IMR-90 (cell line): ENCODE data around the gene FOXO6. TPM values are rescaled to one million over a fixed set of nuclear protein-coding genes. Genes with fewer than 3 reads are reported as not detected.

Source experiments
- ATAC-seq: fragments of 200-7000 bp; cut with Tn5 transposase; 2 replicates; pipeline ENCODE4 v1.9.1; 2020; ENCODE audit warnings: low read depth, mild to moderate bottlenecking, moderate library complexity
- BruUV-seq: library from RNA; stranded (reverse); fragments of 400-500 nt; replicated peaks from 2 replicates; lab custom pipeline; 2021; lab: Mats Ljungman, UMichigan
- CTCF ChIA-PET: fragments of 300-600 bp; formaldehyde crosslinking; extraction: SDS; loops from one replicate; lab custom pipeline; 2021; ENCODE audit warnings: antibody characterized with exemption; lab: Yijun Ruan, JAX
- POLR2A ChIA-PET: fragments of 300-600 bp; sonication (Branson Sonifier 250); formaldehyde crosslinking; loops from one replicate; lab custom pipeline; 2022; ENCODE audit warnings: antibody characterized with exemption; ENCODE audit not compliant: unreplicated experiment; lab: Charles Lee
- DNase-seq: peaks from one replicate; pipeline ENCODE4 v3.0.0; 2013
- H2AFZ ChIP-seq: replicated peaks from 2 replicates; pipeline ENCODE3; 2013; ENCODE audit warnings: low read length, mild to moderate bottlenecking; ENCODE audit not compliant: poor library complexity
- H2AK5ac ChIP-seq: 2 replicates; pipeline ENCODE4 v1.6.1; 2013; ENCODE audit warnings: low read depth, low read length, inconsistent platforms
- H2AK9ac ChIP-seq: replicated peaks from 2 replicates; pipeline ENCODE3; 2013; ENCODE audit warnings: mild to moderate bottlenecking, low read depth, low read length, moderate library complexity; ENCODE audit not compliant: poor library complexity
- H2BK120ac ChIP-seq: 2 replicates; pipeline ENCODE4 v1.6.1; 2013; ENCODE audit warnings: low read depth, low read length, inconsistent platforms
- H2BK15ac ChIP-seq: 3 replicates; pipeline ENCODE4 v1.6.1; 2013; ENCODE audit warnings: low read depth, low read length, inconsistent platforms
- H2BK20ac ChIP-seq: 2 replicates; pipeline ENCODE4 v1.6.1; 2013; ENCODE audit warnings: low read depth, mild to moderate bottlenecking, inconsistent platforms, low read length, moderate library complexity
- H2BK5ac ChIP-seq: 2 replicates; pipeline ENCODE4 v1.6.1; 2013; ENCODE audit warnings: mild to moderate bottlenecking, low read depth, low read length, inconsistent platforms; ENCODE audit not compliant: poor library complexity, severe bottlenecking
- H3K14ac ChIP-seq: replicated peaks from 2 replicates; pipeline ENCODE4 v1.6.1; 2013; ENCODE audit warnings: low read depth, low read length, inconsistent platforms
- H3K18ac ChIP-seq: 2 replicates; pipeline ENCODE4 v1.6.1; 2013; ENCODE audit warnings: low read depth, low read length, control low read depth
- H3K23ac ChIP-seq: 2 replicates; pipeline ENCODE4 v1.6.1; 2013; ENCODE audit warnings: low read depth, low read length, inconsistent platforms
- H3K27ac ChIP-seq: 2 replicates; pipeline ENCODE4 v1.5.1; 2013; ENCODE audit warnings: mild to moderate bottlenecking, control low read depth, low read length; ENCODE audit not compliant: insufficient read depth
- H3K27me3 ChIP-seq: 2 replicates; pipeline ENCODE4 v1.6.1; 2013; ENCODE audit warnings: low read length; ENCODE audit not compliant: control insufficient read depth, insufficient read depth
- H3K36me3 ChIP-seq: 2 replicates; pipeline ENCODE4 v1.6.1; 2013; ENCODE audit warnings: low read length, mixed read lengths; ENCODE audit not compliant: control insufficient read depth, insufficient read depth
- H3K4ac ChIP-seq: 2 replicates; pipeline ENCODE4 v1.6.1; 2013; ENCODE audit warnings: low read depth, low read length, inconsistent platforms
- H3K4me1 ChIP-seq: 2 replicates; pipeline ENCODE4 v1.6.1; 2013; ENCODE audit warnings: low read length, mixed read lengths; ENCODE audit not compliant: control insufficient read depth, insufficient read depth
- H3K4me2 ChIP-seq: 2 replicates; pipeline ENCODE4 v1.6.1; 2013; ENCODE audit warnings: low read depth, mild to moderate bottlenecking, control low read depth, low read length, moderate library complexity
- H3K4me3 ChIP-seq: 2 replicates; pipeline ENCODE4 v1.5.1; 2013; ENCODE audit warnings: low read depth, mild to moderate bottlenecking, control low read depth, low read length, moderate library complexity; ENCODE audit not compliant: insufficient read depth
- H3K56ac ChIP-seq: 2 replicates; pipeline ENCODE4 v1.6.1; 2013; ENCODE audit warnings: low read length, inconsistent platforms; ENCODE audit not compliant: insufficient read depth; ENCODE audit errors: extremely low read depth
- H3K79me1 ChIP-seq, 2 experiments: 2 replicates each; pipeline ENCODE4 v1.6.1; 2013; ENCODE audit warnings: low read length in 2 of 2, inconsistent platforms in 1 of 2, low read depth in 1 of 2
- H3K9ac ChIP-seq: 2 replicates; pipeline ENCODE4 v1.6.1; 2013; ENCODE audit warnings: low read depth, low read length, control low read depth
- H3K9me1 ChIP-seq: 2 replicates; pipeline ENCODE4 v1.6.1; 2013; ENCODE audit warnings: low read length, inconsistent platforms; ENCODE audit not compliant: insufficient read depth
- H3K9me3 ChIP-seq: 2 replicates; pipeline ENCODE4 v1.6.1; 2013; ENCODE audit warnings: low read length; ENCODE audit not compliant: control insufficient read depth, insufficient read depth
- H4K20me1 ChIP-seq: 2 replicates; pipeline ENCODE4 v1.6.1; 2013; ENCODE audit warnings: low read length, inconsistent platforms; ENCODE audit not compliant: insufficient read depth
- H4K5ac ChIP-seq: 2 replicates; pipeline ENCODE4 v1.6.1; 2013; ENCODE audit warnings: mild to moderate bottlenecking, low read depth, low read length, control low read depth
- H4K8ac ChIP-seq, 2 experiments: 2 replicates each; pipeline ENCODE4 v1.6.1; 2013; ENCODE audit warnings: low read depth in 2 of 2, low read length in 2 of 2, control low read depth in 1 of 2, inconsistent platforms in 1 of 2
- H4K91ac ChIP-seq: 2 replicates; pipeline ENCODE4 v1.6.1; 2013; ENCODE audit warnings: low read depth, low read length, inconsistent platforms; ENCODE audit not compliant: insufficient read depth
- BHLHE40 ChIP-seq: fragments of 150-350 bp; IDR thresholded peaks from 2 replicates; pipeline ENCODE4 v1.6.1; 2016; ENCODE audit warnings: mild to moderate bottlenecking, low read depth, low read length
- CEBPB ChIP-seq: IDR thresholded peaks from 2 replicates; pipeline ENCODE4 v1.6.1; 2012; ENCODE audit warnings: low read depth, low read length, improper control_type of control experiment
- CHD1 ChIP-seq: IDR thresholded peaks from 2 replicates; pipeline ENCODE4 v1.6.1; 2012; ENCODE audit warnings: low read depth, low read length, improper control_type of control experiment
- FOS ChIP-seq: fragments of 150-350 bp; IDR thresholded peaks from 2 replicates; pipeline ENCODE4 v1.6.1; 2016; ENCODE audit warnings: low read depth, low read length
- MAFK ChIP-seq: IDR thresholded peaks from 2 replicates; pipeline ENCODE4 v1.6.1; 2012; ENCODE audit warnings: low read depth, low read length, improper control_type of control experiment
- MAZ ChIP-seq: IDR thresholded peaks from 2 replicates; pipeline ENCODE4 v1.6.1; 2012; ENCODE audit warnings: low read depth, mild to moderate bottlenecking, low read length, improper control_type of control experiment, moderate library complexity, borderline replicate concordance
- MXI1 ChIP-seq: IDR thresholded peaks from 2 replicates; pipeline ENCODE4 v1.6.1; 2012; ENCODE audit warnings: low read depth, mild to moderate bottlenecking, low read length, moderate library complexity, borderline replicate concordance
- NFE2L2 ChIP-seq: fragments of 150-350 bp; IDR thresholded peaks from 2 replicates; pipeline ENCODE4 v1.6.1; 2016; ENCODE audit warnings: low read depth, mild to moderate bottlenecking, low read length
- POLR2A ChIP-seq: IDR thresholded peaks from 2 replicates; pipeline ENCODE4 v1.6.1; 2012; ENCODE audit warnings: mild to moderate bottlenecking, low read depth, low read length
- RAD21 ChIP-seq: IDR thresholded peaks from 2 replicates; pipeline ENCODE4 v1.6.1; 2012; ENCODE audit warnings: low read length, improper control_type of control experiment
- RCOR1 ChIP-seq: IDR thresholded peaks from 2 replicates; pipeline ENCODE4 v1.6.1; 2012; ENCODE audit warnings: mild to moderate bottlenecking, low read length, improper control_type of control experiment; ENCODE audit not compliant: insufficient replicate concordance
- RFX5 ChIP-seq: IDR thresholded peaks from 2 replicates; pipeline ENCODE4 v1.8.0; 2012; ENCODE audit warnings: low read depth, mild to moderate bottlenecking, low read length, moderate library complexity
- SMC3 ChIP-seq: fragments of 150-350 bp; IDR thresholded peaks from 2 replicates; pipeline ENCODE4 v1.6.1; 2016; ENCODE audit warnings: low read depth, mild to moderate bottlenecking, antibody characterized with exemption, low read length, moderate library complexity
- WGBS, 2 experiments: methylation state at CpG; one replicate each; pipeline versions ENCODE4 v1.1.5 to v1.1.7; 2013; ENCODE audit warnings: missing lambda C conversion rate in 2 of 2; ENCODE audit not compliant: insufficient read length in 1 of 2; ENCODE audit errors: extremely low coverage in 2 of 2; 5-methylcytosine and 5-hydroxymethylcytosine counted together
- dilution Hi-C: fragments of 300-500 bp; cut with HindIII; formaldehyde crosslinking; loops from one replicate; pipeline ENCODE4 v1.14.3; 2018; ENCODE audit warnings: low sequenced_read_pairs; ENCODE audit not compliant: unreplicated experiment
- in situ Hi-C: fragments of 300-500 bp; cut with MboI; formaldehyde crosslinking; loops from 3 replicates; pipeline ENCODE4 v1.14.3; 2019; ENCODE audit warnings: low sequenced_read_pairs, inconsistent platforms, mixed read lengths
- intact Hi-C: fragments of 100-400 bp; cut with micrococcal nuclease; formaldehyde crosslinking; loops from 2 replicates; pipeline ENCODE4 v1.10.0; 2022
- polyA plus RNA-seq, 3 experiments: library from polyadenylated mRNA; depleted of rRNA; stranded (reverse); fragments of >200 nt; gene quantifications; 2 replicates each; pipeline ENCODE4 v1.2.3, GENCODE V29; 2012; ENCODE audit warnings: low replicate concordance in 1 of 3
- total RNA-seq: library from RNA; depleted of rRNA; stranded (reverse); fragments of >200 nt; gene quantifications from 2 replicates; pipeline ENCODE4 v1.2.3, GENCODE V29; 2012
- TF ChIP-seq, protein P1 (sequence below): conservative IDR thresholded peaks from 2 replicates; pipeline ENCODE4 v1.5.1; 2012; ENCODE audit warnings: mild to moderate bottlenecking, low read depth, low read length, improper control_type of control experiment
- TF ChIP-seq, protein P2 (sequence below): fragments of 150-350 bp; IDR thresholded peaks from 2 replicates; pipeline ENCODE4 v1.6.1; 2016; ENCODE audit warnings: low read depth, mild to moderate bottlenecking, low read length, moderate library complexity, borderline replicate concordance
- TF ChIP-seq, protein P3 (sequence below): fragments of 150-350 bp; IDR thresholded peaks from 2 replicates; pipeline ENCODE4 v1.6.1; 2017; ENCODE audit warnings: mild to moderate bottlenecking, antibody characterized with exemption, low read length, low read depth

FOXO6 gene
- total and polyA plus RNA-seq, 2 of the 4 experiments (the other 2 are of a cell fraction), result not detected

DNA sequence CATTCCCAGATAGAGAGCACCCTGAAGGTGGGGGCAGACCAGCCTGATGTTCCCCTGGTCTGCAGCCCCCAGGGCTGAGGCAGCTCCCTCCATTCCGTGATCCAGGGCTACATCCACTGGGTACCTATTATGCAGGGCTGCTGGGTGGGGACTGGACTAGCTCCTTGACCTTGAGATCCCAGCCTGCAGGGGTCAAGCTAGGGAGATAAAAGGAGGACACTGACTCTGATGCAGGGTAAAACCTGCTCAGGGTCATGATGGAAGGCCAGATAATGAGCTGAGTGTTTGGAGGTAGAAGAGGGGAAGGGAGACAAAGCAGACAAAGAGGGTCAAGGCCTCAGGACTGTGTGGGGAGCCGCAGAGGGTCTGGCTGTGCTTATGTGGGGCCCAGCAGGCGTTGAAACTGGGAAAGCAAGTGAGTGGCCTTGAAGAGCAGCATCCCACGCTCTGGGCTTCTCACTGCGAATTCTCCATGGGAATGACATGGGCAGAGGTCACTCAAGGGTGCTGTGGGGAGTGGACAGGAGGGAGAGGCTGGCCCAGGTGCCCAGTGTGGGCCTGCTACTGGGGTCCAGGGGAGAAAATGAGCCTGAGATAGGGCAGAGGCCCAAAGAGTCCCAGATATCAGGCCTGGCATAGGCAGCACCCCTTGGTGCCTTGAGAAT, 9.7 kb downstream of the FOXO6 start:
- in situ Hi-C loops, result no loop called here
- Histone ChIP-seq H2BK20ac (no peak overlapping the region), H4K8ac (no peak overlapping the region), H2BK15ac (no peak overlapping the region), H2AK5ac (no peak overlapping the region), H3K14ac (no peak overlapping the region), H3K36me3 (no peaks in the 10 kb centered on the region), H3K79me1 (no peaks in the 10 kb centered on the region), H3K18ac (no peak overlapping the region), H3K9me1 (no peaks in the 10 kb centered on the region), H2AK9ac (no peak overlapping the region), H2BK120ac (no peak overlapping the region), H3K4me2 (no peak overlapping the region), H3K4me1 (no peaks in the 10 kb centered on the region; the same call in 1 of the 2 replicates), H3K27ac (no peak overlapping the region), H3K27me3 (peaks cover 66% of the 10 kb centered on the region), H3K56ac (no peak overlapping the region), H3K4ac (no peak overlapping the region), H3K9me3 (no peaks in the 10 kb centered on the region), H3K9ac (no peak overlapping the region), H2BK5ac (no peak overlapping the region), H4K5ac (no peak overlapping the region), H4K91ac (no peak overlapping the region), H3K4me3 (no peak overlapping the region), H4K20me1 (no peaks in the 10 kb centered on the region), H3K23ac (no peak overlapping the region), H2AFZ (no peak overlapping the region)
- 78% methylated on average over 3 of the region's 5 CpGs; no CpG with 5 or more reads in 1 of the 2 experiments for WGBS, 2 experiments
- no TSS peak for BruUV-seq
- POLR2A ChIA-PET, result no interaction called here
- intact Hi-C loops, result no loop called here
- CTCF ChIA-PET, result no interaction called here
- TF ChIP-seq SMC3 (no peak), CEBPB (no peak), MXI1 (no peak), RCOR1 (no peak), RFX5 (no peak), MAZ (no peak), MAFK (no peak), CHD1 (no peak), POLR2A (no peak), NFE2L2 (no peak), BHLHE40 (no peak), RAD21 (no peak), FOS (no peak)
- TF ChIP-seq, protein P1, sequence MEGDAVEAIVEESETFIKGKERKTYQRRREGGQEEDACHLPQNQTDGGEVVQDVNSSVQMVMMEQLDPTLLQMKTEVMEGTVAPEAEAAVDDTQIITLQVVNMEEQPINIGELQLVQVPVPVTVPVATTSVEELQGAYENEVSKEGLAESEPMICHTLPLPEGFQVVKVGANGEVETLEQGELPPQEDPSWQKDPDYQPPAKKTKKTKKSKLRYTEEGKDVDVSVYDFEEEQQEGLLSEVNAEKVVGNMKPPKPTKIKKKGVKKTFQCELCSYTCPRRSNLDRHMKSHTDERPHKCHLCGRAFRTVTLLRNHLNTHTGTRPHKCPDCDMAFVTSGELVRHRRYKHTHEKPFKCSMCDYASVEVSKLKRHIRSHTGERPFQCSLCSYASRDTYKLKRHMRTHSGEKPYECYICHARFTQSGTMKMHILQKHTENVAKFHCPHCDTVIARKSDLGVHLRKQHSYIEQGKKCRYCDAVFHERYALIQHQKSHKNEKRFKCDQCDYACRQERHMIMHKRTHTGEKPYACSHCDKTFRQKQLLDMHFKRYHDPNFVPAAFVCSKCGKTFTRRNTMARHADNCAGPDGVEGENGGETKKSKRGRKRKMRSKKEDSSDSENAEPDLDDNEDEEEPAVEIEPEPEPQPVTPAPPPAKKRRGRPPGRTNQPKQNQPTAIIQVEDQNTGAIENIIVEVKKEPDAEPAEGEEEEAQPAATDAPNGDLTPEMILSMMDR, result no peak
- TF ChIP-seq, protein P2, sequence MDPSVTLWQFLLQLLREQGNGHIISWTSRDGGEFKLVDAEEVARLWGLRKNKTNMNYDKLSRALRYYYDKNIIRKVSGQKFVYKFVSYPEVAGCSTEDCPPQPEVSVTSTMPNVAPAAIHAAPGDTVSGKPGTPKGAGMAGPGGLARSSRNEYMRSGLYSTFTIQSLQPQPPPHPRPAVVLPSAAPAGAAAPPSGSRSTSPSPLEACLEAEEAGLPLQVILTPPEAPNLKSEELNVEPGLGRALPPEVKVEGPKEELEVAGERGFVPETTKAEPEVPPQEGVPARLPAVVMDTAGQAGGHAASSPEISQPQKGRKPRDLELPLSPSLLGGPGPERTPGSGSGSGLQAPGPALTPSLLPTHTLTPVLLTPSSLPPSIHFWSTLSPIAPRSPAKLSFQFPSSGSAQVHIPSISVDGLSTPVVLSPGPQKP, result no peak
- TF ChIP-seq, protein P3, sequence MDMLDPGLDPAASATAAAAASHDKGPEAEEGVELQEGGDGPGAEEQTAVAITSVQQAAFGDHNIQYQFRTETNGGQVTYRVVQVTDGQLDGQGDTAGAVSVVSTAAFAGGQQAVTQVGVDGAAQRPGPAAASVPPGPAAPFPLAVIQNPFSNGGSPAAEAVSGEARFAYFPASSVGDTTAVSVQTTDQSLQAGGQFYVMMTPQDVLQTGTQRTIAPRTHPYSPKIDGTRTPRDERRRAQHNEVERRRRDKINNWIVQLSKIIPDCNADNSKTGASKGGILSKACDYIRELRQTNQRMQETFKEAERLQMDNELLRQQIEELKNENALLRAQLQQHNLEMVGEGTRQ, result no peak
- dilution Hi-C loops, result no loop called here
- no peak for DNase-seq
- ATAC-seq, result no peak
